HUDEP-2 (cell line): ENCODE measurements around the gene GSTO2.
A peak's percentile ranks its signal among the peaks of the same experiment; 100 is the strongest.

Experiments used
- DNase-seq, 76 experiments: peaks; one replicate each; lab custom pipeline; 2025; ENCODE audit not compliant: unreplicated experiment in 76 of 76; lab: John Stamatoyannopoulos, UW

GSTO2 gene

GRCh38 chr10:104304356-104304745 lies 35.4 kb downstream of the GSTO2 start:
- DNase-seq = no peak

- no peak for DNase-seq
Measured at GRCh38 chr10:104304927-104305326, 35.9 kb downstream of the GSTO2 start.

GRCh38 chr10:104306897-104307296 lies 37.9 kb downstream of the GSTO2 start:
- no peak for DNase-seq

- DNase-seq = no peak
Measured at GRCh38 chr10:104307576-104308438, 38.8 kb downstream of the GSTO2 start.

GRCh38 chr10:104308439-104308903 lies 39.5 kb downstream of the GSTO2 start:
- no peak for DNase-seq

GRCh38 chr10:104309980-104310978 lies 41.3 kb downstream of the GSTO2 start:
- DNase-seq = peak in 2 of 76 experiments; percentile 26 to 32

GRCh38 chr10:104311184-104311720 lies 42.3 kb downstream of the GSTO2 start:
- DNase-seq = no peak

GRCh38 chr10:104314591-104315485 lies 45.9 kb downstream of the GSTO2 start:
- DNase-seq = no peak

GRCh38 chr10:104315486-104315921 lies 46.5 kb downstream of the GSTO2 start:
- DNase-seq = no peak

GRCh38 chr10:104316321-104317099 lies 47.5 kb downstream of the GSTO2 start:
- DNase-seq = no peak

GRCh38 chr10:104317269-104317710 lies 48.3 kb downstream of the GSTO2 start:
- no peak for DNase-seq

GRCh38 chr10:104317726-104318299 lies 48.8 kb downstream of the GSTO2 start:
- DNase-seq = no peak

- DNase-seq = no peak
Measured at GRCh38 chr10:104318326-104318725, 49.3 kb downstream of the GSTO2 start.

GRCh38 chr10:104318810-104319741 lies 50.1 kb downstream of the GSTO2 start:
- DNase-seq = no peak

GRCh38 chr10:104321226-104321625 lies 52.2 kb downstream of the GSTO2 start:
- no peak for DNase-seq

GRCh38 chr10:104321725-104322415 lies 52.9 kb downstream of the GSTO2 start:
- DNase-seq = no peak

- DNase-seq = no peak
Measured at GRCh38 chr10:104322416-104322782, 53.4 kb downstream of the GSTO2 start.
